Measurements from ENCODE around the gene CACNA2D1. TPM values are rescaled to one million over a fixed set of nuclear protein-coding genes. Genes with fewer than 3 reads are reported as not detected.

The CACNA2D1 gene
- total RNA-seq, 1 experiment from 2014 or later: 36.2 TPM

DNA sequence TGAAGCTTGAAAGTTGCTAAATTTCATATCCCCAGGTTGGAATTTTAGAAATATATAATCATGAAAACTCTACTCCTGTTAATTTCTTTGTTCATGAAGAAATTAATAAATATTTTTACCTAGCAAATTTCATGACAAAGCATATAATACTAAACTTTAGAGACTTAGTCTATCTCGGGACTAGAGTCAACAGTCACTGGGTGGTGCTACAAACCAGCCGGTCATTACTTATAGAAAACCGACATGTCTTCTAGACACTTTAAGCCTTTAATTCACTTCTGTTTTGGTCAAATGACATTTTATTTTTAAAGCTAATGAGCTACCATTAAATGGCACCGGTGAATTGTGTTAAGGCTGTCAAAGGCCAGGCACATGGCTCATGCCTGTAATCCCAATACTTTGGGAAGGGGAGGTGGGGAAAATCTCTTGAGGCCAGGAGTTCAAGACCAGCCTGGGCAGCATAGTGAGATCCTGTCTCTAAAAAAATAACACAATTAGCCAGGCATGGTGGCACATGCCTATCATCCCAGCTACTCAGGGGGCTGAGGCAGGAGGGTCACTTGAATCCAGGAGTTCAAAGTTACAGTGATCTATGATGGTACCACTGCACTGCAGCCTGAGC lies 270.1 kb downstream of the CACNA2D1 start:
- Histone ChIP-seq H3K9ac (ENCODE audit: extremely low read depth, insufficient read length, low read length) (no peak overlapping the region), H3T11ph (ENCODE audit: low read length) (no peak overlapping the region), H2BK12ac (ENCODE audit: insufficient read length, low read depth, low read length) (no peak overlapping the region), H3K56ac (ENCODE audit: insufficient read length, low read depth, low read length) (no peak overlapping the region), H4K8ac (replicated peaks; ENCODE audit: insufficient read length, low read depth, low read length) (no peak overlapping the region), H3K23ac (ENCODE audit: insufficient read length, low read depth, low read length) (no peak overlapping the region), H3K27me3 (ENCODE audit: insufficient read depth, low read length) (no peaks in the 10 kb centered on the region), H3K79me2 (ENCODE audit: insufficient read depth, low read length) (no peaks in the 10 kb centered on the region), H2BK120ac (ENCODE audit: low read depth, low read length, poor library complexity, severe bottlenecking) (no peak overlapping the region), H3K4me1 (ENCODE audit: insufficient read depth, low read length) (no peaks in the 10 kb centered on the region), H2AFZ (ENCODE audit: low read length) (no peak overlapping the region), H3K23me2 (ENCODE audit: insufficient read length, low read depth, low read length, poor library complexity, severe bottlenecking) (no peaks in the 10 kb centered on the region), H3K27ac (ENCODE audit: insufficient read length, low read depth, low read length) (no peak overlapping the region), H3K79me1 (ENCODE audit: insufficient read depth, low read depth, low read length, poor library complexity, severe bottlenecking) (no peaks in the 10 kb centered on the region), H4K5ac (ENCODE audit: insufficient read length, low read depth, low read length) (no peak overlapping the region), H3K18ac (ENCODE audit: insufficient read length, low read depth, low read length) (no peak overlapping the region), H2BK20ac (ENCODE audit: low read depth, low read length, poor library complexity, severe bottlenecking) (no peak overlapping the region), H3K9me3 (ENCODE audit: control insufficient read depth, low read depth, low read length) (no peaks in the 10 kb centered on the region), H2BK5ac (ENCODE audit: insufficient read length, low read length) (no peak overlapping the region), H3K14ac (ENCODE audit: insufficient read depth, low read length) (no peak overlapping the region), H4K91ac (ENCODE audit: insufficient read length, low read depth, low read length) (no peak overlapping the region), H2BK15ac (ENCODE audit: low read depth, low read length) (no peak overlapping the region), H3K4me2 (ENCODE audit: insufficient read depth, insufficient read length, low read length) (no peak overlapping the region), H4K20me1 (ENCODE audit: control insufficient read depth, insufficient read depth, insufficient read length) (no peaks in the 10 kb centered on the region), H2AK5ac (ENCODE audit: insufficient read length, low read length) (no peak overlapping the region), H3K4ac (ENCODE audit: low read depth, low read length) (no peak overlapping the region)
- no peak for DNase-seq
- no peaks in the 10 kb centered on the region for H3K27me3 Mint-ChIP-seq (ENCODE audit: low read depth)
- no peaks in the 10 kb centered on the region for H3K36me3 Mint-ChIP-seq (ENCODE audit: insufficient read depth in 1 of 3, low read depth in 3 of 3)
- no peak overlapping the region for H3K27ac Mint-ChIP-seq
- WGBS (ENCODE audit: extremely low coverage, insufficient read length, low lambda C conversion rate): no CpG with 5 or more reads among the region's 4 CpGs
- TF ChIP-seq, protein P1, sequence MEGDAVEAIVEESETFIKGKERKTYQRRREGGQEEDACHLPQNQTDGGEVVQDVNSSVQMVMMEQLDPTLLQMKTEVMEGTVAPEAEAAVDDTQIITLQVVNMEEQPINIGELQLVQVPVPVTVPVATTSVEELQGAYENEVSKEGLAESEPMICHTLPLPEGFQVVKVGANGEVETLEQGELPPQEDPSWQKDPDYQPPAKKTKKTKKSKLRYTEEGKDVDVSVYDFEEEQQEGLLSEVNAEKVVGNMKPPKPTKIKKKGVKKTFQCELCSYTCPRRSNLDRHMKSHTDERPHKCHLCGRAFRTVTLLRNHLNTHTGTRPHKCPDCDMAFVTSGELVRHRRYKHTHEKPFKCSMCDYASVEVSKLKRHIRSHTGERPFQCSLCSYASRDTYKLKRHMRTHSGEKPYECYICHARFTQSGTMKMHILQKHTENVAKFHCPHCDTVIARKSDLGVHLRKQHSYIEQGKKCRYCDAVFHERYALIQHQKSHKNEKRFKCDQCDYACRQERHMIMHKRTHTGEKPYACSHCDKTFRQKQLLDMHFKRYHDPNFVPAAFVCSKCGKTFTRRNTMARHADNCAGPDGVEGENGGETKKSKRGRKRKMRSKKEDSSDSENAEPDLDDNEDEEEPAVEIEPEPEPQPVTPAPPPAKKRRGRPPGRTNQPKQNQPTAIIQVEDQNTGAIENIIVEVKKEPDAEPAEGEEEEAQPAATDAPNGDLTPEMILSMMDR (conservative IDR thresholded peaks at IDR 0.05): no peak
- no peak overlapping the region for H3K4me3 Mint-ChIP-seq
- peaks cover 24 to 39% of the 10 kb centered on the region in 2 experiments for H3K4me1 Mint-ChIP-seq
- H3K9me3 Mint-ChIP-seq: no peaks in the 10 kb centered on the region
